GM21723 (cell line): ENCODE results near the gene NWD2.
"Not testable (repeated sequence)": the region's sequence is repeated elsewhere in the genome, so short reads cannot be mapped to it uniquely, and the experiment has no call there.

Experiments used
- ATAC-seq: cut with Tn5 transposase; IDR thresholded peaks from one replicate; pipeline ENCODE4 v1.9.1; 2021; ENCODE audit warnings: mild to moderate bottlenecking, moderate library complexity; ENCODE audit not compliant: unreplicated experiment

NWD2 gene

GRCh38 chr4:37389967-37390580 is 145.5 kb downstream of the NWD2 start:
- ATAC-seq = peak; percentile 68

- no peak for ATAC-seq
These were observed 148.1 kb downstream of the NWD2 start for GRCh38 chr4:37392521-37393255.

DNA sequence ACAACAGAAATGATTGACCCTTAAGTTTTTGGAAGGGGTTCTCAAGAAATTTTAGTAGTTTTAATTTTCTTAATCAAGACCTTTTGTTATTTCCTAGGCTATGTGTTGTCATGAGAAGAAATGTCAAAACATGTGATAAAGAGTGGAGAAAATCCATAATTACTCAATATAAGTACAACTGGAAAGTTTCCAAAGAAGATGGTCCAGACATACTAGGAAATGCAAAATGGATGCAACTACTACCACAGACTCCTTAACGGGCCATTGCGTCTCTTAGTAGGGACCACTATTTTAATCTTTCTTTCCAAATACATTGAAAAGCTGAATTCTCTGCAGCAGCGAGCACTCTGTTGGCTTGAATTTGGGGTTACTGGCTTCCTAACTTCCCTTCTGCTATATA is 148.8 kb downstream of the NWD2 start:
- ATAC-seq = no peak

DNA sequence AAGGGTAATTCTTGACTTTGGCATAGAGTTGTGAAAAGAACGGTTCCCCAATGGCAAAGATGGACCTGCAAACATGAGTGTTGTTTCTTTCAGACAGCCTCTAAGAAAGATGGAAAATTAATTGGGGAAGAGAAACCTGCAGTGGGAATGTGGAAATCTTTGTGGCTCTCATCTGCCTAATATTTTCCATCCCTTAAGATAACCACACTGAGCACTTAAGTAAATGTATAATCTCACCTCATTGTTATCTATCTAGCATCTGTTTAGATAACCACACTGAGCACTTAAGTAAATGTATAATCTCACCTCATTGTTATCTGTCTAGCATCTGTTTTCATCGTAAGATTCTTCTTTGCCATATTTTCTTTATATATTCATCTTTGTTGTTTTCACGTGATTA is 149.3 kb downstream of the NWD2 start:
- ATAC-seq = no peak

DNA sequence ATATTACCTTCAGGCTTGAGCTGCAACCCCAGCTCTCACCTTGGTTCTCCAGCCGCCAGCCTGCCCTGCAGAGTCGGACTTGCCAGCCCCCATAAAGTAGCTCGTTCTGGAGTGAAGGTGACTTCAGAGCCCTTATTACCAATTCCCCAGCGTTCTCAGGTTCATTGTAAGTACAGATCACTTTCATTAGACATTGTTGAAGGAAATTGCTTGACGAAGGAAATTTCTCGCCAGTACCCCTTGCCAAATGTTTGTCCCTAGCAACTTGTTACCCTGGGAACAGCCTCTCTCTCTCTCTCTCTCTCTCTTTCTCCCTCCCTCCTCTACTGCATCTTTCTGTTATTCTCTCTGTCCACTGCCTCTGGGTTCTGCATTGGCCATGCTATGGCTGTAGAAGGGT is 153.0 kb downstream of the NWD2 start:
- ATAC-seq = no peak

DNA sequence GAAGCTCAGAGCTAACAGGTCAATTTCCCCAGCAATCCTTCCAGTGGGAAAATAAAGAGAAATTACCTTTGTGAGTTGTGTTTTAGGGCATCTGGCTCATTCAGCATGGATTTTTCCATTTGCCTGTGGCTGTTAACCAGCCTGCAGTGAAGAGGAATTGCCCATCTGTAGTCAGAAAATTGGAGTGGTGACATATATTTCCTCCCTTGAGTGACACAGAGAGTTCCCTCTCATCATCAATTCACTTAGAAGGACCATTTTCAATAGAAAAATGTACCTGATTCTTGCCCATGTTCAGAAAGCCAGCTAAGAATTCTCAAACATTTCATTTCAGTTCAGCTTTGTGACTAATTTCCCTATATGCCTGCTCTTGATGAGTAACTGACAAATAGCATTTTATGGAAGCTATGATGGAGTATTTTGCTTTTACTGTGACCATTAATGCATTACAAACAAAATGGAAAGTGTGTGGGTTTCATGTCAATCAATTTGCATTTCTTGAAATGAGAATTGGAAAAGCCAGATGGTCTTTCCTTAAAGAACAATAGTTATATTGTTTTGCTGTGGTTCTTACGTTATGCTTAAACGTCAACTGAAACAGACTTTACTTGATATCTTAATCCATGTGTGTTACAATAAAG is 155.8 kb downstream of the NWD2 start:
- ATAC-seq = peak; percentile 88

GRCh38 chr4:37407938-37408826 is 163.6 kb downstream of the NWD2 start:
- ATAC-seq = not testable (repeated sequence)

GRCh38 chr4:37413612-37414011 is 169.1 kb downstream of the NWD2 start:
- not testable (repeated sequence) for ATAC-seq

- ATAC-seq = no peak
These were observed 171.4 kb downstream of the NWD2 start for GRCh38 chr4:37415845-37416369.

DNA sequence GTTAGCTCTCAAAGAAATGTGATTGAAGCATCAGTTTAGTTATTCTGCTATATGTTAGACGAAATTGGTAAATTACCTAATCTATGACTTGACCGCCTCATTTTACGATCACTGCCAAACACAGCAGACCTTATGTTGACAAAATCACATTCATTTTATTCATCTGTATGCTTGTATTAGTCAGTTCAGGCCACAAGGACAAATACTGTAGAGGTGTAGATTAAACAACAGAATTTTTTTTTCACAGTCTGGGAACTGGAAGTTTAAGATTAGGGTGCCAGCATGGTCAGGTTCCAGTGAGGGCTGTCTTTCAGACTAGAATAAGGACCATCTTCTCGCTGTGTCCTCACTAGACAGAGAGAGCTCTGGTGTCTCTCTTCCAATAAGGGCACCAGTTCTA is 177.1 kb downstream of the NWD2 start:
- ATAC-seq = no peak

DNA sequence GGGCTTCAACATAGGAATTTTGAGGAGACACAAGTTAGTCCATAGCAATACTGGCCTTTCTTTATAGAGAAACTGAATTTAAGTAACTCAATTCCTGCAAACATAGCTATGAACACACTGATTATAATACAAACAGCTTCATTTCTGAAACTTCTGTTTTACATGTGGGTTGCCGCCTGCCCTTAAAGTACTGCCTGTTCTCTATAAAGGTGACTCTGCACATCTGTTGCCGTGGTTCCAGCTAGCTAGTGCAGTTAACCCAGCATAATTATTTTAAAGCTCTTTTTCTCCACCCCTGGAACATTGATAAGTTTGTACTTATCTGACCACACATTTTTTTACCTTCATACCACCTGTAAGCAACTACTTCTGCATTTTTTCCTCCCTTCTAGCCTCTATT is 177.6 kb downstream of the NWD2 start:
- no peak for ATAC-seq

DNA sequence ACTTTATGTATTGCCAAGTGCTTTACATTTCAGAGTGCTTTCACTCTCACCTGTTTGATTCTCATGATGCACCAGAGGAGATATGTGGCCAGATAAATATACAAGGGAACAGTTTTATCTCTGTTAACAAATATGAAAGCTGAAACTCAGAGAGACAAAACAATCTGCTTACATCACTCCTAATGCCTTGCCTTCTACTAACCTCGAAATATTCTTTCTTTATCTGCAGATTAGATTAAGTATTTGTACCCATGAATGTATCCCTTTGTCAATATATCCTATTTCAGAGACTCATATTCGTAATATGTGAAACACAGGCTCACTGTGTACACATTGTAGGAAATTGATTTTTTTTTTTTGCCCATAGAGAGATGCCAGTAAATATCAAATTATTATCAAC is 178.1 kb downstream of the NWD2 start:
- no peak for ATAC-seq

DNA sequence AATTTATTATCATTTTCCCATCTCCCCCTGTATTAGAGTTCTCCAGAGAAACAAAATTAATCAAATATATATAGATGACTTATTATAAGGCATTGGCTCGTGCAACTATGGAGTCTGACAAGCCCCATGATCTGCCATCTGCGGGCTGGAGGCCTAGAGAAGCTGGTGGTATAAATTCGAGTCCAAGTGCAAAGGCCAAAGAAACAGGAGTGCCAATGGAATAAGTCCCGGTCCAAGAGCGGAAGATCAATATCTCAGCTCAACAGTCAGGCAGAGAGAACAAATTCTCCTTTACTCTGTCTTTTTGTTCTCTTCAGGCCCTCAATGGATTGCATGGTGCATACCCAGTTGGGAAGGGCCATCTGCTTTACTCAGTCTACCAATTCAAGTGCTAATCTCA is 178.8 kb downstream of the NWD2 start:
- ATAC-seq = no peak

DNA sequence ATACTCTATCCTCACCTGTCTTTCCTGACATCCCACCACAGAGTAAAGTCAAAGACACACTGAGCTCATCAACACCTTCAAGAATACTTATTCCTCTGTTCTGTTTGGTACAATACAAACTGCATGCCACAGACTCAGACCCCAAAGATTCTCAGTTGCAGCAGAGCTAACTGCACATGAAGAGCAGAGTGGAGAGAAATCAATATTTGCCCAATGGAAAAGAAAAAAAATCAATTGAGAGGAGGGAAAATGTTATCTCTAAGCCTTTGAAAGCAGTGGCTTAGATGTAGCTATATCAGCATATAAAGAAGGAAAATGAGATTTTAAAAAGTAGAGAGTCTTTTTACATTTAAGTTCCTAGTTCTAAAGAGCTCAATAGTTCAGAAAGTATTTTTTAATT is 180.2 kb downstream of the NWD2 start:
- no peak for ATAC-seq

DNA sequence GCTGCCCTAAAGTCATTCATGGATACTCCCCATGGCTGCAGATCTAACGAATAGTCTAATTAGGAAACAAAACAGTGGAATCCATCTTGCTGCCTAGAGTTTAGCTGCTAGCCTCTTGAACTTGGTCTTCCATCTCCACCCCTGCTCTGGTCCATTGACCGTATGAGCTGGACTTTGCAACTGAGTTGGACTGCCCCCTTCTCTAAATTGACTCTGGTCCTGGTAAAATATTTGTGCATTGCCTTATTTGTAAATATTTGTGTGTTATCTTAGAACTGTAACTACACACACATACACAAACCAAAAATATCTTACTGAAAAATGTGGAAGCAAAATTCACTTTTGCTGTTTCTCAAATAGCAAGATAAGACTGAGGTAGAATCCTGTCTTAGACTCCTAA is 181.3 kb downstream of the NWD2 start:
- ATAC-seq = no peak

- no peak for ATAC-seq
These were observed 182.7 kb downstream of the NWD2 start for GRCh38 chr4:37427193-37427592.

DNA sequence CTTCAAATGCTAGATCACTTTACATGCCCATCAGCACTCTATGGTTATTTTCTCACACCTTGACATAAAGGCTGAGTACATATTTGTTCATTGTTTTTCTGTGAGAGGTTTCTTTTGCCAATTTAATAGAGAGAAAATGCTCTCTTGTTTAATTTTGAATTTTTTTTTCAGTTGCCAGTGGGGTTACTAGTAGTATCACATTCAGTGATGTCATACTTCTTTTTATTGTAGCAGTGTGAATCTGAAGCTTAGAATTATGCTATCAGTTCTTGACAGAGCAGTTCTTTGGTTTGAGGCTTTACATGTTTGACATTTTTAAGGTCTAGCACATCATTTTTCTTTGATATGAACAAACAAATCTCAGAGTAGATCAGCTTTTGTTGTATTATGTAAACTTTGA is 185.4 kb downstream of the NWD2 start:
- no peak for ATAC-seq

DNA sequence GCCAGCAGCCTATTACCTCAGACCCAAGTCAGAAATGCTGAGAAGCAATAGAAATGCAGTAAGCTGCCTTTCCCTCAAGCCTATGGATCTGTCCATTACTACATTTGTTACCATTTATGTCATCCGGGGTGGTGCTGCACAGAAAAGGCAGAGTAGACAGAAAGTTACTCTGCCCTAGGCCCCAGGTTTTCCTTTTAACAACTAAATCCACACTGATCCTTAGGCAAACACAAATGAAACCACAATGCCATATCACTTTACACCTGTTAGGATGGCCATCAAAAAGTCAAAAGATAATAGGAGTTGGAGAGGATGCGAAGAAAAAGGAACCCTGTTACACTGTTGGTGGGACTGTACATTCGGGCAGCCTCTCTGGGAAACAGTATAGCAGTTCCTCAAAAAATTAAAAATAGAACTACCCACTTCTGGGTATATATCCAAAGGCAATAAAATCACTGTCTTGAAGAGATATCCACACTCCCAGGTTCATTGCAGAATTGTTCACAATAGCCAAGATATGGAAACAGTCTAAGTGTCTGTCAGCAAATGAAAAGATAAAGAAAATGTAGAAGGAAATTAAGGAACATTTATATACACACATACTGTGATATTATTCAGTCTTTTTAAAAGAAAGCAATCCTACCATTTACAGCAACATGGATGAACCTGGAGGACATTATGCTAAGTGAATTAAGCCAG is 186.3 kb downstream of the NWD2 start:
- no peak for ATAC-seq

DNA sequence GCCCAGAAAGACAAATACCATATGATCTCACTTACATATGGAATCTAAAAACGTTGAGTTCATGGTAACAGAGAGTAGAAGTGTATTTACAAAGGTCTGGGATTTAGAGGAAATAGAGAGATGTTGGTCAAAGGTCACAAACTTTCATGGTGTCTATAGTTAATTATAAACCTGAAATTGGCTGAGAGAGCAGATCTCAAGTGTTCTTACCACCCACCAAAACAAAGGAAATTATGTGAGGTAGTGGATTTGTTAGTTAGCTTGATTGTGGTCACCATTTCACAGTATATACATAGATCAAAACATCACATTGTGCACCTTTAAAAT is 186.8 kb downstream of the NWD2 start:
- ATAC-seq = no peak

DNA sequence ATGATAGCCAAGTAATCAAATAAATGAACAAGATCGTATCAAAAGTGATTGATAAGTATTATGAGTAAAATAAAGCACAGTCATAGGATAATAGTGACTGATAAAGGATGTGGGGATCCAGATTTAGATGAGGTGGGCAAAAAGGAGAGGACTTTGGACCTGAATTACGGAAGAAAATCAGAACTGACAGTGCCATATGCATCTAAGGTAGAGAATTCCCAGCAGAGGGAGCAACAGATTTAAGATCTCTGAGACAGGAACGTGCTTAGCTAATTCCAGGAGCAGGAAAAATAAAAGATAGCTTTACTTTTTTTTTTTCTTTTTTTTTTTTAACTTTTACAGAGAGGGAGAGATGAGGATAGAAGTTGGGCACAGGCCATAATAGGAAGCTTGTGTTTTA is 189.9 kb downstream of the NWD2 start:
- ATAC-seq = no peak

DNA sequence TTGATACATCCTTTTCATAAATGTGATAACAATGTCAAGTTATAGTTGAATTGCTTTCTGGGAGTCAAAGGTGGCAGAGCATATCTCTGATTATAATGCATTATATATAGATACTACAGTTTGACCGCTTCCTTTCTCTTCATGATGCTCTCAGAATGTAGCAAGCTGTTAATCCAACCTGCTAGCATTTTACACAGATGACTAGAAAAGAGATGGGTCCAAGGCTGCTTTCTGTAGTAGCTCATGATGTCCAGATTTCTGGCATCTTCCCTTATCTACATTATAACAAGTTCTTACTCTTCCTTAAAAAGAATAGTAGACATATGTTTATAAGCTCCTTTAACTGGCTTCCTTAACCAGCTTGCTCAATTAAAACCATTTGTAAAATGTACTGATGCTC is 192.0 kb downstream of the NWD2 start:
- ATAC-seq = no peak
